Islet precursor cell (in vitro differentiated cells): ENCODE results near the gene TBATA.

Source experiments
- DNase-seq: peaks from one replicate; pipeline ENCODE4 v3.0.0-alpha.2; 2018

The TBATA gene

GRCh38 chr10:70761031-70761601 is 24.1 kb downstream of the TBATA start:
- DNase-seq: no peak

GRCh38 chr10:70760271-70760787 is 24.8 kb downstream of the TBATA start:
- no peak for DNase-seq

- DNase-seq: no peak
These were observed 25.4 kb downstream of the TBATA start for GRCh38 chr10:70759781-70760180.

GRCh38 chr10:70758757-70759514 is 26.2 kb downstream of the TBATA start:
- DNase-seq: peak; percentile 87

GRCh38 chr10:70757856-70758255 is 27.3 kb downstream of the TBATA start:
- DNase-seq: no peak

- no peak for DNase-seq
These were observed 28.3 kb downstream of the TBATA start for GRCh38 chr10:70756700-70757360.

- DNase-seq: peak; percentile 81
These were observed 31.1 kb downstream of the TBATA start for GRCh38 chr10:70753841-70754621.

GRCh38 chr10:70753026-70753663 is 32.0 kb downstream of the TBATA start:
- no peak for DNase-seq

- no peak for DNase-seq
These were observed 32.6 kb downstream of the TBATA start for GRCh38 chr10:70752571-70752970.

GRCh38 chr10:70751991-70752390 is 33.2 kb downstream of the TBATA start:
- no peak for DNase-seq

- DNase-seq: no peak
These were observed 33.8 kb downstream of the TBATA start for GRCh38 chr10:70751356-70751755.

GRCh38 chr10:70750156-70750703 is 34.9 kb downstream of the TBATA start:
- DNase-seq: no peak

- DNase-seq: no peak
These were observed 35.4 kb downstream of the TBATA start for GRCh38 chr10:70749756-70750155.

GRCh38 chr10:70748801-70749573 is 36.2 kb downstream of the TBATA start:
- no peak for DNase-seq

GRCh38 chr10:70748305-70748704 is 36.9 kb downstream of the TBATA start:
- no peak for DNase-seq

- no peak for DNase-seq
These were observed 37.8 kb downstream of the TBATA start for GRCh38 chr10:70747192-70747965.

- DNase-seq: no peak
These were observed 39.6 kb downstream of the TBATA start for GRCh38 chr10:70745555-70745954.

- DNase-seq: no peak
These were observed 40.5 kb downstream of the TBATA start for GRCh38 chr10:70744617-70745143.

GRCh38 chr10:70743879-70744278 is 41.3 kb downstream of the TBATA start:
- DNase-seq: no peak

- no peak for DNase-seq
These were observed 41.8 kb downstream of the TBATA start for GRCh38 chr10:70743430-70743788.
